A673 (cell line): Measurements from ENCODE around the gene TMEM43.

Experiments used
- CTCF ChIP-seq: fragments of 300-800, 200-600 bp; sonication (generic); conservative IDR thresholded peaks from 2 replicates; pipeline ENCODE4 v1.5.1; 2017; ENCODE audit warnings: low read depth, mild to moderate bottlenecking, antibody characterized with exemption, low read length, moderate library complexity, mixed read lengths
- EZH2 ChIP-seq: fragments of 200-600 bp; sonication (generic); IDR thresholded peaks from 2 replicates; pipeline ENCODE4 v1.6.1; 2017; ENCODE audit warnings: borderline replicate concordance, low read depth, mild to moderate bottlenecking, mixed read lengths, antibody characterized with exemption, low read length; ENCODE audit not compliant: poor library complexity, severe bottlenecking

- TF ChIP-seq CTCF, result no peak
- no peak for TF ChIP-seq EZH2
Observed at GRCh38 chr3:14134291-14134690, 9.4 kb downstream of the TMEM43 start.
